ENCODE data around the gene GABRB3.

The GABRB3 gene

GRCh38 chr15:26757141-26757540 lies 15.7 kb downstream of the GABRB3 start:
- H3K9me3 ChIP-seq (ENCODE audit: control insufficient read depth, insufficient read depth, low read depth, low read length): no peaks in the 10 kb centered on the region
- POLR2A ChIA-PET: no interaction called here
- H3K4me1 ChIP-seq (ENCODE audit: control insufficient read depth, insufficient read depth, low read length): peaks cover 2% of the 10 kb centered on the region; the same call in 1 of the 2 replicates

GRCh38 chr15:26744894-26745293 lies 28.0 kb downstream of the GABRB3 start:
- no peaks in the 10 kb centered on the region for H3K9me3 ChIP-seq (ENCODE audit: control insufficient read depth, insufficient read depth, low read depth, low read length)
- H3K27ac ChIP-seq (ENCODE audit: extremely low read depth, low read depth, low read length): no peak overlapping the region
- H3K36me3 ChIP-seq (ENCODE audit: control insufficient read depth in 2 of 2, insufficient read depth in 1 of 2, low read length in 2 of 2): no peaks in the 10 kb centered on the region
- H3K4me1 ChIP-seq (ENCODE audit: control insufficient read depth, insufficient read depth, low read length): no peaks in the 10 kb centered on the region
- CTCF ChIA-PET: no interaction called here
- POLR2A ChIA-PET: no interaction called here
- no peak overlapping the region for H3K4me3 ChIP-seq (ENCODE audit: low read depth, low read length)
- TF ChIP-seq ZNF350 (tag by site-specific recombination; IDR thresholded peaks at IDR 0.05) (no peak), ZBTB7A (tag by site-specific recombination; IDR thresholded peaks at IDR 0.05; ENCODE audit: low read depth) (no peak), ZSCAN18 (tag by site-specific recombination; IDR thresholded peaks at IDR 0.05) (no peak), ZXDB (tag by site-specific recombination; IDR thresholded peaks at IDR 0.05) (no peak), CTCF (tag by site-specific recombination; IDR thresholded peaks at IDR 0.05) (no peak), TSHZ1 (tag by site-specific recombination; IDR thresholded peaks at IDR 0.05; ENCODE audit: borderline replicate concordance) (no peak), ZNF146 (tag by site-specific recombination; IDR thresholded peaks at IDR 0.05) (no peak), ZNF658 (tag by site-specific recombination; IDR thresholded peaks at IDR 0.05) (no peak), SP3 (tag by site-specific recombination; IDR thresholded peaks at IDR 0.05) (no peak), ZNF280C (tag by site-specific recombination; IDR thresholded peaks at IDR 0.05) (no peak), KLF17 (tag by site-specific recombination; IDR thresholded peaks at IDR 0.05) (no peak), PRDM1 (tag by site-specific recombination; IDR thresholded peaks at IDR 0.05) (no peak)

More at GRCh38 chr15:26757141-26757540, 15.7 kb downstream of the GABRB3 start:
- H3K36me3 ChIP-seq (ENCODE audit: control insufficient read depth in 2 of 2, insufficient read depth in 1 of 2, low read length in 2 of 2): no peaks in the 10 kb centered on the region
- H3K27ac ChIP-seq (ENCODE audit: extremely low read depth, low read depth, low read length): no peak overlapping the region
- H3K4me3 ChIP-seq (ENCODE audit: low read depth, low read length): no peak overlapping the region
- CTCF ChIA-PET: interaction anchor here (0.6 kb wide), 2 partner anchors 20 to 42 kb away, joined by 4 to 5 read pairs; no protein-coding TSS in a partner anchor
- TF ChIP-seq ZBTB10 (tag by site-specific recombination; IDR thresholded peaks at IDR 0.05) (no peak), ZNF211 (tag by site-specific recombination; IDR thresholded peaks at IDR 0.05; ENCODE audit: low read depth) (no peak), TCF7L2 (IDR thresholded peaks at IDR 0.05; ENCODE audit: borderline replicate concordance, low read depth, low read length) (no peak), ZNF488 (tag by site-specific recombination; IDR thresholded peaks at IDR 0.05) (no peak), ZNF580 (tag by site-specific recombination; IDR thresholded peaks at IDR 0.05) (no peak), ZIC2 (tag by site-specific recombination; IDR thresholded peaks at IDR 0.05) (no peak), ZNF112 (tag by site-specific recombination; IDR thresholded peaks at IDR 0.05) (no peak), GLIS1 (tag by site-specific recombination; IDR thresholded peaks at IDR 0.05) (no peak)

All from HEK293 (cell line).